ENCODE measurements around the gene HYAL2.

The HYAL2 gene

GRCh38 chr3:50269460-50269859, 53.1 kb downstream of the HYAL2 start:
- DNase-seq (ENCODE audit: low read depth): no peak

GRCh38 chr3:50268703-50269451, 53.7 kb downstream of the HYAL2 start, which contains the start of gene SEMA3B:
TSS of gene SEMA3B (plus strand) at chr3:50269147. CDS start at chr3:50269241, 94 bp downstream.
- no peak for DNase-seq (ENCODE audit: low read depth)

- no peak for DNase-seq (ENCODE audit: low read depth)
Observed at GRCh38 chr3:50268276-50268675, 54.3 kb downstream of the HYAL2 start.
